HG02642 (cell line): ENCODE results near the gene METRN.

Source experiments
- ATAC-seq: cut with Tn5 transposase; IDR thresholded peaks from one replicate; pipeline ENCODE4 v1.9.1; 2021; ENCODE audit warnings: mild to moderate bottlenecking; ENCODE audit not compliant: unreplicated experiment, poor library complexity

Gene METRN

DNA sequence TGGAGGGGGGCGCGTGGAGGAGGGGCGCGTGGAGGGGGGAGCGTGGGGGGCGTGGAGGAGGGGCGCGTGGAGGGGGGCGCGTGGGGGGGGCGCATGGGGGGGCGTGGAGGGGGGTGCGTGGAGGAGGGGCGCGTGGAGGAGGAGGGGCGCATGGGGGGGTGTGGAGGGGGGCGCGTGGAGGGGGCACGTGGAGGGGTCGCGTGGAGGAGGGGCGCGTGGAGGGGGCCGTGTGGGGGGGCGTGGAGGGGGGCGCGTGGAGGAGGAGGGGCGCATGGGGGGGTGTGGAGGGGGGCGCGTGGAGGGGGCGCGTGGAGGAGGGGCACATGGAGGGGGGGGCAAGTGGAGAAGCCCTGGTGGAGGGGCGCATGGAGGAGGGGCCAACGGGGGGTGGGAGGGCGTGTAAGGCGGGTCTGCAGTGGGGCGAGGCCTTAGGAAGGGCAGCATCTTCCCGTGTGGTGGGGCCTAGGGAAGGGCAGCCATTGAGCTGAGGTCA, 52.9 kb downstream of the METRN start:
- ATAC-seq = no peak

DNA sequence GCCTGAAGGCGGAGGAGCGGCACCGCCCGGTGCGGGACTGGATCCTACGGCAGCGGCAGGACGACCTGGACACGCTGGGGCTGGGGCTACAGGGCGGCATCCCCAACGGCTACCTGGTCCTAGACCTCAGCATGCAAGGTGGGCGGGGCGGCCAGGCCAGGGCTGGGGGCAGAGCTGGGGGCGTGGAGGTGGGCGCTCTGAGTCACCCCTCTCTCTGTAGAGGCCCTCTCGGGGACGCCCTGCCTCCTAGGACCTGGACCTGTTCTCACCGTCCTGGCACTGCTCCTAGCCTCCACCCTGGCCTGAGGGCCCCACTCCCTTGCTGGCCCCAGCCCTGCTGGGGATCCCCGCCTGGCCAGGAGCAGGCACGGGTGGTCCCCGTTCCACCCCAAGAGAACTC, 53.5 kb downstream of the METRN start:
- no peak for ATAC-seq
